Neuronal stem cell (in vitro differentiated cells): Measurements from ENCODE around the gene C19orf47. TPM values are rescaled to one million over a fixed set of nuclear protein-coding genes. Genes with fewer than 3 reads are reported as not detected.

ENCODE experiments used
- DNase-seq: peaks from one replicate; pipeline ENCODE4 v3.0.0-alpha.2; 2013; ENCODE audit warnings: low spot score
- H2AFZ ChIP-seq: one replicate; pipeline ENCODE4 v1.6.1; 2013; ENCODE audit warnings: mild to moderate bottlenecking, low read length, inconsistent platforms
- H2AK5ac ChIP-seq: 2 replicates; pipeline ENCODE4 v1.6.1; 2013; ENCODE audit warnings: low read depth, mild to moderate bottlenecking, inconsistent platforms, low read length, moderate library complexity, mixed read lengths
- H2BK120ac ChIP-seq: 2 replicates; pipeline ENCODE4 v1.6.1; 2013; ENCODE audit warnings: low read depth, mild to moderate bottlenecking, inconsistent platforms, low read length, moderate library complexity, mixed read lengths
- H2BK12ac ChIP-seq: one replicate; pipeline ENCODE4 v1.6.1; 2013; ENCODE audit warnings: low read length, inconsistent platforms
- H2BK15ac ChIP-seq: 2 replicates; pipeline ENCODE4 v1.6.1; 2013; ENCODE audit warnings: mild to moderate bottlenecking, low read length, inconsistent platforms, mixed read lengths
- H2BK5ac ChIP-seq: one replicate; pipeline ENCODE4 v1.6.1; 2013; ENCODE audit warnings: inconsistent platforms, mild to moderate bottlenecking, low read length, moderate library complexity
- H3K14ac ChIP-seq: one replicate; pipeline ENCODE4 v1.6.1; 2013; ENCODE audit warnings: low read length, inconsistent platforms
- H3K18ac ChIP-seq: 2 replicates; pipeline ENCODE4 v1.6.1; 2013; ENCODE audit warnings: low read length, inconsistent platforms
- H3K23ac ChIP-seq: 2 replicates; pipeline ENCODE4 v1.6.1; 2013; ENCODE audit warnings: low read depth, mild to moderate bottlenecking, mixed read lengths, low read length, inconsistent platforms; ENCODE audit not compliant: poor library complexity
- H3K27ac ChIP-seq: replicated peaks from 3 replicates; pipeline ENCODE4 v1.5.1; 2013; ENCODE audit warnings: low read length, inconsistent platforms
- H3K27me3 ChIP-seq, 3 experiments: 2 replicates each; pipeline ENCODE4 v1.6.1; 2013; ENCODE audit warnings: low read length in 3 of 3, mild to moderate bottlenecking in 2 of 3, inconsistent platforms in 1 of 3, low read depth in 1 of 3, mixed read lengths in 1 of 3, moderate library complexity in 1 of 3; ENCODE audit not compliant: control insufficient read depth in 3 of 3, insufficient read depth in 3 of 3
- H3K36me3 ChIP-seq, 2 donors: replicated peaks in 1 of 2; 2 replicates each; pipeline ENCODE4 v1.6.1; 2013; ENCODE audit warnings: low read length in 2 of 2; ENCODE audit not compliant: control insufficient read depth in 2 of 2, insufficient read depth in 2 of 2
- H3K4ac ChIP-seq: 2 replicates; pipeline ENCODE4 v1.6.1; 2013; ENCODE audit warnings: inconsistent platforms, mild to moderate bottlenecking, low read length, moderate library complexity
- H3K4me1 ChIP-seq, 2 donors: 1 replicate in 1 of 2; 2 replicates in 1 of 2; pipeline ENCODE4 v1.6.1; 2013; ENCODE audit warnings: low read length in 2 of 2, low read depth in 1 of 2; ENCODE audit not compliant: control insufficient read depth in 2 of 2, insufficient read depth in 1 of 2
- H3K4me2 ChIP-seq: one replicate; pipeline ENCODE4 v1.6.1; 2013; ENCODE audit warnings: mild to moderate bottlenecking, low read length, inconsistent platforms; ENCODE audit not compliant: insufficient read depth, poor library complexity, severe bottlenecking
- H3K4me3 ChIP-seq, 2 donors: 2 replicates each; pipeline ENCODE4 v1.5.1; 2013; ENCODE audit warnings: low read length in 2 of 2, mild to moderate bottlenecking in 2 of 2, inconsistent platforms in 1 of 2, moderate library complexity in 1 of 2
- H3K79me1 ChIP-seq: one replicate; pipeline ENCODE4 v1.6.1; 2013; ENCODE audit warnings: low read depth, mild to moderate bottlenecking, inconsistent platforms, low read length, moderate library complexity
- H3K9ac ChIP-seq: one replicate; pipeline ENCODE4 v1.6.1; 2013; ENCODE audit warnings: mild to moderate bottlenecking, low read depth, low read length, inconsistent platforms; ENCODE audit not compliant: poor library complexity
- H3K9me3 ChIP-seq, 2 donors: replicated peaks in 1 of 2; 2 replicates each; pipeline versions ENCODE3 to v1.6.1; 2013; ENCODE audit warnings: low read length in 2 of 2, mild to moderate bottlenecking in 2 of 2, inconsistent platforms in 1 of 2, low read depth in 1 of 2, mixed read lengths in 1 of 2, moderate library complexity in 1 of 2; ENCODE audit not compliant: control insufficient read depth in 2 of 2, insufficient read depth in 1 of 2
- H4K8ac ChIP-seq: one replicate; pipeline ENCODE4 v1.6.1; 2013; ENCODE audit warnings: low read depth, mild to moderate bottlenecking, inconsistent platforms, low read length, moderate library complexity
- H4K91ac ChIP-seq: one replicate; pipeline ENCODE4 v1.6.1; 2013; ENCODE audit warnings: low read length, low read depth, mild to moderate bottlenecking, inconsistent platforms; ENCODE audit not compliant: poor library complexity
- WGBS, 2 donors: extraction: QIAGEN DNeasy Blood & Tissue Kit; methylation state at CpG; one replicate each; pipeline ENCODE4 v1.1.7; 2013; ENCODE audit warnings: missing lambda C conversion rate in 2 of 2, mixed read lengths in 1 of 2; ENCODE audit not compliant: insufficient read length in 2 of 2, insufficient replicate concordance in 1 of 2; ENCODE audit errors: extremely low coverage in 2 of 2; 5-methylcytosine and 5-hydroxymethylcytosine counted together
- polyA plus RNA-seq, 2 experiments: library from polyadenylated mRNA; stranded (reverse); fragments of 200-250 nt; gene quantifications; one replicate each; pipeline ENCODE4 v1.2.3, GENCODE V29; 2013

Gene C19orf47
- 12.3 TPM for polyA plus RNA-seq (2013, experiment 1 of 2)
- 12.6 TPM for polyA plus RNA-seq (2013, experiment 2 of 2)

GRCh38 chr19:40348125-40348913 lies at the start of gene C19orf47, which contains the start of gene PLD3:
Gene C19orf47 (minus strand): TSS chr19:40348397. CDS start chr19:40341857, 6,540 bp downstream.
Gene PLD3 (plus strand): TSS chr19:40348695. CDS start chr19:40366484, 17,789 bp downstream.
- Histone ChIP-seq H4K8ac (no peak within 1 kb of the TSS), H3K18ac (peak within 1 kb of the TSS; percentile 54), H3K9ac (peak within 1 kb of the TSS; percentile 50), H3K27me3 (no peaks in the 10 kb centered on the region), H3K4me2 (peak within 1 kb of the TSS; percentile 74), H4K91ac (no peak within 1 kb of the TSS), H2BK120ac (no peak within 1 kb of the TSS), H3K36me3 (peaks cover 0 to 7% of the 10 kb centered on the region in 2 donors), H3K79me1 (peaks cover 3% of the 10 kb centered on the region), H3K4me3 (peak within 1 kb of the TSS; percentile 54 to 96), H3K9me3 (no peaks in the 10 kb centered on the region), H2BK5ac (no peak within 1 kb of the TSS), H2AFZ (peak within 1 kb of the TSS; percentile 88), H3K4me1 (peaks cover 5 to 8% of the 10 kb centered on the region in 2 donors), H3K4ac (no peak within 1 kb of the TSS), H2BK12ac (no peak within 1 kb of the TSS), H2AK5ac (no peak within 1 kb of the TSS), H3K14ac (no peak within 1 kb of the TSS), H3K27ac (no peak within 1 kb of the TSS), H2BK15ac (no peak within 1 kb of the TSS), H3K23ac (peak within 1 kb of the TSS; percentile 87)
- peak; percentile 97 for DNase-seq
- no CpG with 5 or more reads among the region's 77 CpGs for whole genome bisulfite sequencing, 2 donors

- Histone ChIP-seq H3K79me1 (no peaks in the 10 kb centered on the region), H4K91ac (no peak overlapping the region), H3K14ac (no peak overlapping the region), H3K27ac (no peak overlapping the region), H3K23ac (peak overlapping the region; percentile 18), H2BK12ac (no peak overlapping the region), H3K9me3 (no peaks in the 10 kb centered on the region), H2AFZ (no peak overlapping the region), H3K9ac (no peak overlapping the region), H2AK5ac (peak overlapping the region; percentile 68), H3K4me3 (no peak overlapping the region), H2BK15ac (peak overlapping the region; percentile 31), H3K27me3 (peaks cover 0 to 4% (median 0%) of the 10 kb centered on the region in 3 experiments), H2BK5ac (no peak overlapping the region), H3K36me3 (no peaks in the 10 kb centered on the region), H4K8ac (no peak overlapping the region), H3K4ac (no peak overlapping the region), H2BK120ac (no peak overlapping the region), H3K4me2 (no peak overlapping the region), H3K18ac (no peak overlapping the region), H3K4me1 (peaks cover 0 to 5% of the 10 kb centered on the region in 2 donors)
- no peak for DNase-seq
- no CpG with 5 or more reads among the region's 22 CpGs for WGBS, 2 donors
Observed at GRCh38 chr19:40397568-40397906, 49.3 kb upstream of the C19orf47 start.

- Histone ChIP-seq H2BK15ac (no peak overlapping the region), H3K23ac (no peak overlapping the region), H3K14ac (no peak overlapping the region), H2AFZ (no peak overlapping the region), H3K4me1 (peaks cover 0 to 5% of the 10 kb centered on the region in 2 donors), H2BK120ac (no peak overlapping the region), H3K4ac (no peak overlapping the region), H3K18ac (no peak overlapping the region), H2AK5ac (peak overlapping the region; percentile 68), H3K27ac (no peak overlapping the region), H3K4me3 (no peak overlapping the region), H4K8ac (no peak overlapping the region), H3K27me3 (peaks cover 0 to 5% (median 4%) of the 10 kb centered on the region in 3 experiments), H3K36me3 (no peaks in the 10 kb centered on the region), H3K79me1 (no peaks in the 10 kb centered on the region), H3K4me2 (no peak overlapping the region), H3K9me3 (no peaks in the 10 kb centered on the region), H3K9ac (no peak overlapping the region), H2BK5ac (no peak overlapping the region), H4K91ac (no peak overlapping the region), H2BK12ac (no peak overlapping the region)
- no CpG with 5 or more reads among the region's 20 CpGs for WGBS, 2 donors
- no peak for DNase-seq
Observed at GRCh38 chr19:40396886-40397567, 48.8 kb upstream of the C19orf47 start.

- Histone ChIP-seq H3K9ac (no peak overlapping the region), H3K23ac (peak overlapping the region; percentile 1), H3K9me3 (no peaks in the 10 kb centered on the region), H3K27ac (no peak overlapping the region), H2BK5ac (peak overlapping the region; percentile 13), H2BK120ac (no peak overlapping the region), H3K18ac (no peak overlapping the region), H3K4me1 (peaks cover 0 to 5% of the 10 kb centered on the region in 2 donors), H3K4me2 (no peak overlapping the region), H2BK15ac (no peak overlapping the region), H3K79me1 (no peaks in the 10 kb centered on the region), H3K4me3 (no peak overlapping the region), H4K91ac (no peak overlapping the region), H4K8ac (no peak overlapping the region), H3K36me3 (no peaks in the 10 kb centered on the region), H3K14ac (no peak overlapping the region), H3K4ac (no peak overlapping the region), H3K27me3 (peaks cover 0 to 5% (median 4%) of the 10 kb centered on the region in 3 experiments), H2AK5ac (no peak overlapping the region), H2AFZ (no peak overlapping the region), H2BK12ac (no peak overlapping the region)
- no peak for DNase-seq
- no CpG with 5 or more reads among the region's 14 CpGs for WGBS, 2 donors
Observed at GRCh38 chr19:40395956-40396355, 47.8 kb upstream of the C19orf47 start.
